GM18499 (cell line): Measurements from ENCODE around the gene CAMTA1.
"Not testable (repeated sequence)": the region's sequence is repeated elsewhere in the genome, so short reads cannot be mapped to it uniquely, and the experiment has no call there.

Experiments used
- ATAC-seq: cut with Tn5 transposase; IDR thresholded peaks from one replicate; pipeline ENCODE4 v1.9.1; 2021; ENCODE audit warnings: moderate number of reproducible peaks; ENCODE audit not compliant: insufficient read depth, unreplicated experiment

CAMTA1 gene

GRCh38 chr1:7589080-7589735, 804.0 kb downstream of the CAMTA1 start:
- ATAC-seq = no peak

GRCh38 chr1:7589774-7590425, 804.6 kb downstream of the CAMTA1 start:
- no peak for ATAC-seq

- no peak for ATAC-seq
Observed at GRCh38 chr1:7590426-7590790, 805.2 kb downstream of the CAMTA1 start.

- ATAC-seq = no peak
Observed at GRCh38 chr1:7591565-7591964, 806.3 kb downstream of the CAMTA1 start.

- no peak for ATAC-seq
Observed at GRCh38 chr1:7592120-7592798, 807.0 kb downstream of the CAMTA1 start.

GRCh38 chr1:7594002-7594713, 808.9 kb downstream of the CAMTA1 start:
- ATAC-seq = no peak

- no peak for ATAC-seq
Observed at GRCh38 chr1:7594714-7595295, 809.6 kb downstream of the CAMTA1 start.

GRCh38 chr1:7595336-7595735, 810.1 kb downstream of the CAMTA1 start:
- ATAC-seq = no peak

- ATAC-seq = no peak
Observed at GRCh38 chr1:7596126-7596965, 811.1 kb downstream of the CAMTA1 start.

GRCh38 chr1:7598058-7598457, 812.8 kb downstream of the CAMTA1 start:
- ATAC-seq = not testable (repeated sequence)

- not testable (repeated sequence) for ATAC-seq
Observed at GRCh38 chr1:7604906-7605305, 819.7 kb downstream of the CAMTA1 start.

- ATAC-seq = no peak
Observed at GRCh38 chr1:7606096-7606495, 820.8 kb downstream of the CAMTA1 start.

GRCh38 chr1:7607097-7607496, 821.8 kb downstream of the CAMTA1 start:
- no peak for ATAC-seq

GRCh38 chr1:7608628-7609305, 823.5 kb downstream of the CAMTA1 start:
- no peak for ATAC-seq

- no peak for ATAC-seq
Observed at GRCh38 chr1:7609311-7609994, 824.2 kb downstream of the CAMTA1 start.

GRCh38 chr1:7610106-7610731, 825.0 kb downstream of the CAMTA1 start:
- no peak for ATAC-seq

- ATAC-seq = no peak
Observed at GRCh38 chr1:7610936-7611335, 825.7 kb downstream of the CAMTA1 start.

- no peak for ATAC-seq
Observed at GRCh38 chr1:7611421-7612010, 826.3 kb downstream of the CAMTA1 start.
